Prostate gland (tissue), 2 donors: ENCODE data around the gene FAM180B. TPM values are rescaled to one million over a fixed set of nuclear protein-coding genes. Genes with fewer than 3 reads are reported as not detected.
"Not testable (repeated sequence)": the region's sequence is repeated elsewhere in the genome, so short reads cannot be mapped to it uniquely, and the experiment has no call there.

Experiments
- DNase-seq: peaks from one replicate; pipeline ENCODE4 v3.0.0-alpha.2; 2019; ENCODE audit warnings: low spot score
- H3K27ac ChIP-seq, 2 donors: fragments of 200-600 bp; sonication (generic); 2 replicates each; pipeline ENCODE4 v1.5.1; 2017 to 2019
- H3K27me3 ChIP-seq: fragments of 200-600 bp; sonication (generic); replicated peaks from 2 replicates; pipeline ENCODE4 v1.5.1; 2019; ENCODE audit not compliant: insufficient read depth
- H3K36me3 ChIP-seq, 2 donors: fragments of 200-600 bp; sonication (generic); 1 replicate in 1 of 2; 2 replicates in 1 of 2; pipeline versions ENCODE4 v1.5.1 to v1.8.1; 2017 to 2019
- H3K4me1 ChIP-seq: fragments of 200-600 bp; sonication (generic); replicated peaks from 2 replicates; pipeline ENCODE4 v1.5.1; 2019
- H3K4me3 ChIP-seq, 2 donors: fragments of 200-600 bp; sonication (generic); 2 replicates each; pipeline ENCODE4 v1.5.1; 2017 to 2019
- H3K9me3 ChIP-seq: fragments of 200-600 bp; sonication (generic); 2 replicates; pipeline ENCODE4 v1.5.1; 2017
- POLR2A ChIP-seq: fragments of 450-650 bp; IDR thresholded peaks from one replicate; pipeline ENCODE4 v1.6.1; 2016; ENCODE audit warnings: antibody characterized with exemption, mild to moderate bottlenecking
- POLR2AphosphoS5 ChIP-seq: sonication (generic); formaldehyde crosslinking; IDR thresholded peaks from one replicate; pipeline ENCODE4 v1.6.1; 2017; ENCODE audit warnings: antibody characterized with exemption
- WGBS: methylation state at CpG from one replicate; pipeline ENCODE4 v1.1.5; 2018; 5-methylcytosine and 5-hydroxymethylcytosine counted together
- intact Hi-C: fragments of 100-400 bp; cut with DNase I; formaldehyde crosslinking; loops from one replicate; pipeline ENCODE4 v1.14.2; 2022
- small RNA-seq, 2 donors: library from RNA; depleted of rRNA; stranded (forward); fragments of <200 nt; gene quantifications; one replicate each; pipeline ENCODE3, GENCODE V24; 2016
- total RNA-seq, 2 donors: library from RNA; depleted of rRNA; stranded (reverse); fragments of >200 nt; gene quantifications; one replicate each; pipeline ENCODE4 v1.1.0, GENCODE V29; 2016
- TF ChIP-seq, protein P1 (sequence below), 4 experiments: fragments of 200-600 bp in 2 of 4; fragments of 450-650 bp in 2 of 4; sonication (generic) in 2 of 4; IDR thresholded peaks; 1 replicate in 3 of 4; 2 replicates in 1 of 4; pipeline ENCODE4 v1.5.1; 2016 to 2019; ENCODE audit warnings: antibody characterized with exemption in 4 of 4, mild to moderate bottlenecking in 2 of 4, moderate library complexity in 2 of 4

Gene FAM180B
- total RNA-seq, 2 donors from 2014 or later = not detected

DNA sequence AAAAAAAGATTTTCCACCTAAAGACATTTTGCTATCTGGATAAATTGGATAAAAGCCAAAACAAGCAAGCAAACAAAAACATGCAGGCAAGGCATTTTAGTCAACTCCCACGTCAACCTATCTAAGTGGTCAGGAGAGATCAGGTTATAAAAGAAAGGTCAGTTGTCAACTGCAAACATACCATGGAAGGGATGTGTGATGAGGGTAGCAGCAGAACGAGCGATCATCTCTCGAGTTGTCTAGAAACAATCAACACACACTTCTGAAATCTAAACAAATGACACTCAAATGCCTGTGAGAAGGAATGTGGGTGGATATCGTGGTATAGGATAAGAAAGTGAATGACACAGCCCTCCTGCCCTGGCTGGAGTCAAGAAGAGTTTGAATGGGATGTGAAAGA, 45.0 kb downstream of the FAM180B start:
- H3K9me3 ChIP-seq = no peaks in the 10 kb centered on the region
- TF ChIP-seq, protein P1, sequence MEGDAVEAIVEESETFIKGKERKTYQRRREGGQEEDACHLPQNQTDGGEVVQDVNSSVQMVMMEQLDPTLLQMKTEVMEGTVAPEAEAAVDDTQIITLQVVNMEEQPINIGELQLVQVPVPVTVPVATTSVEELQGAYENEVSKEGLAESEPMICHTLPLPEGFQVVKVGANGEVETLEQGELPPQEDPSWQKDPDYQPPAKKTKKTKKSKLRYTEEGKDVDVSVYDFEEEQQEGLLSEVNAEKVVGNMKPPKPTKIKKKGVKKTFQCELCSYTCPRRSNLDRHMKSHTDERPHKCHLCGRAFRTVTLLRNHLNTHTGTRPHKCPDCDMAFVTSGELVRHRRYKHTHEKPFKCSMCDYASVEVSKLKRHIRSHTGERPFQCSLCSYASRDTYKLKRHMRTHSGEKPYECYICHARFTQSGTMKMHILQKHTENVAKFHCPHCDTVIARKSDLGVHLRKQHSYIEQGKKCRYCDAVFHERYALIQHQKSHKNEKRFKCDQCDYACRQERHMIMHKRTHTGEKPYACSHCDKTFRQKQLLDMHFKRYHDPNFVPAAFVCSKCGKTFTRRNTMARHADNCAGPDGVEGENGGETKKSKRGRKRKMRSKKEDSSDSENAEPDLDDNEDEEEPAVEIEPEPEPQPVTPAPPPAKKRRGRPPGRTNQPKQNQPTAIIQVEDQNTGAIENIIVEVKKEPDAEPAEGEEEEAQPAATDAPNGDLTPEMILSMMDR (IDR thresholded peaks at IDR 0.05) = no peak
- TF ChIP-seq POLR2A = no peak
- no peak for TF ChIP-seq POLR2AphosphoS5
- no peak overlapping the region for H3K4me3 ChIP-seq
- no peak for DNase-seq
- peaks cover 6 to 9% of the 10 kb centered on the region in 2 donors for H3K36me3 ChIP-seq
- no peaks in the 10 kb centered on the region for H3K27me3 ChIP-seq
- 69% methylated on average over 5 of the region's 5 CpGs for WGBS
- H3K4me1 ChIP-seq = no peaks in the 10 kb centered on the region
- H3K27ac ChIP-seq = no peak overlapping the region
- intact Hi-C loops = no loop called here

DNA sequence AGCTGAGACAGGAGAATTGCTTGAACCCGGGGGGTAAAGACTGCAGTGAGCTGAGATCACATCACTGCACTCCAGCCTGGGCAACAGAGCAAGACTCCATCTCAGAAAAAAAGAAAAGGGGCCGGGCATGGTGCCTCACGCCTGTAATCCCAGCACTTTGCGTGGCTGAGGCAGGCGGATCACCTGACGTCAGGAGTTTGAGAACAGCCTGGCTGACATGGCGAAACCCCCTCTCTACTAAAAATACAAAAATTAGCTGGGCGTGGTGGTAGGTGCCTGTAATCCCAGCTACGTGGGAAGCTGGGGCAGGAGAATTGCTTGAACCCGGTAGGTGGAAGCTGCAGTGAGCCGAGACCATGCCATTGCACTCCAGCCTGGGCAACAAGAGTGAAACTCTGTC, 49.9 kb downstream of the FAM180B start:
- H3K9me3 ChIP-seq, H3K27ac ChIP-seq, H3K36me3 ChIP-seq: not testable (repeated sequence)

More for the DNA sequence above, 49.9 kb downstream of the FAM180B start:
- H3K4me3 ChIP-seq, intact Hi-C loops, DNase-seq, H3K27me3 ChIP-seq, H3K4me1 ChIP-seq: not testable (repeated sequence)
- 97% methylated on average over 11 of the region's 11 CpGs for WGBS

Small RNA genes within 50 kb of the gene (small RNA-seq; reads per million reads assigned to genes)
- gene RN7SL652P (0 reads per million in 2 donors), gene RNU5E-10P (0 reads per million in 2 donors)

Other genes with a start within 250 kb of the FAM180B start
- gene MYBPC3, start 234.0 kb upstream of the FAM180B start, total RNA-seq = under 1 TPM in 1 of 2 donors, not detected in 1; 0.91 TPM
- 10 to 100 TPM in 1 of 2 donors, 1 to 10 TPM in 1; 6.8 to 13.4 TPM for gene SPI1, start 208.1 kb upstream of the FAM180B start, total RNA-seq
- 10 to 100 TPM; 53.1 to 93.7 TPM for gene SLC39A13, start 178.1 kb upstream of the FAM180B start, total RNA-seq
- 100 to 1,000 TPM in 1 of 2 donors, 10 to 100 TPM in 1; 99.2 to 133 TPM for gene PSMC3, start 160.2 kb upstream of the FAM180B start, total RNA-seq
- 1 to 10 TPM in 1 of 2 donors, not detected in 1; 1.3 TPM for gene RAPSN, start 137.5 kb upstream of the FAM180B start, total RNA-seq
- gene CELF1, start 33.5 kb upstream of the FAM180B start, total RNA-seq = 100 to 1,000 TPM in 1 of 2 donors, 10 to 100 TPM in 1; 68.9 to 134 TPM
- 100 to 1,000 TPM; 153 to 184 TPM for gene PTPMT1, start 21.1 kb upstream of the FAM180B start, total RNA-seq
- 10 to 100 TPM; 26.8 to 30.6 TPM for gene KBTBD4, start 7.7 kb upstream of the FAM180B start, total RNA-seq
- 10 to 100 TPM; 69.6 to 77.7 TPM for gene NDUFS3, start 7.6 kb upstream of the FAM180B start, total RNA-seq
- gene C1QTNF4, start 7.7 kb downstream of the FAM180B start, total RNA-seq = 10 to 100 TPM in 1 of 2 donors, 1 to 10 TPM in 1; 2.1 to 13.0 TPM
- 10 to 100 TPM; 48.4 to 56.8 TPM for gene MTCH2, start 55.9 kb downstream of the FAM180B start, total RNA-seq
- 1 to 10 TPM; 3.6 to 4.4 TPM for gene AGBL2, start 128.7 kb downstream of the FAM180B start, total RNA-seq
- gene FNBP4, start 180.7 kb downstream of the FAM180B start, total RNA-seq = 100 to 1,000 TPM in 1 of 2 donors, 10 to 100 TPM in 1; 73.5 to 148 TPM